BLaER1 treated with 17β-estradiol and CSF1 and Interleukin-3, amounts not matched to agents 10 nM and 100 nM (cell line): ENCODE data around the gene TRIP10.

Source experiments
- H3K27ac ChIP-seq, 11 experiments: shearing (Covaris generic); formaldehyde crosslinking; 2 replicates each; pipeline ENCODE4 v1.8.1; 2022
- H3K27me3 ChIP-seq, 11 experiments: shearing (Covaris generic); formaldehyde crosslinking; 2 replicates each; pipeline ENCODE4 v1.8.1; 2022
- H3K36me3 ChIP-seq, 11 experiments: shearing (Covaris generic); formaldehyde crosslinking; 2 replicates each; pipeline ENCODE4 v1.8.1; 2022
- H3K4me1 ChIP-seq, 10 experiments: shearing (Covaris generic); formaldehyde crosslinking; 2 replicates each; pipeline ENCODE4 v1.8.1; 2022
- H3K4me2 ChIP-seq, 11 experiments: shearing (Covaris generic); formaldehyde crosslinking; 2 replicates each; pipeline ENCODE4 v1.8.1; 2022
- H3K4me3 ChIP-seq, 10 experiments: shearing (Covaris generic); formaldehyde crosslinking; 2 replicates each; pipeline ENCODE4 v1.8.1; 2022
- H3K9ac ChIP-seq, 11 experiments: shearing (Covaris generic); formaldehyde crosslinking; 2 replicates each; pipeline ENCODE4 v1.8.1; 2022
- H3K9me3 ChIP-seq, 11 experiments: shearing (Covaris generic); formaldehyde crosslinking; replicated peaks in 1 of 11; 2 replicates each; pipeline ENCODE4 v1.8.1; 2022
- H4K20me1 ChIP-seq, 11 experiments: shearing (Covaris generic); formaldehyde crosslinking; 2 replicates each; pipeline ENCODE4 v1.8.1; 2022
- Cebpa-rat ChIP-seq, 11 experiments: shearing (Covaris generic); IDR thresholded peaks; 2 replicates each; pipeline ENCODE4 v1.8.1; 2022

The TRIP10 gene

GRCh38 chr19:6709549-6709948 is 29.9 kb upstream of the TRIP10 start:
- Histone ChIP-seq H3K36me3 (peaks cover 0 to 81% (median 0%) of the 10 kb centered on the region in 11 experiments; a peak in 10 of 22 replicates), H3K9me3 (no peaks in the 10 kb centered on the region), H3K4me3 (no peak overlapping the region), H4K20me1 (peaks cover 0 to 88% (median 0%) of the 10 kb centered on the region in 11 experiments; a peak in 8 of 22 replicates), H3K9ac (no peak overlapping the region), H3K4me1 (no peaks in the 10 kb centered on the region), H3K4me2 (no peak overlapping the region), H3K27me3 (peaks cover 21 to 58% (median 47%) of the 10 kb centered on the region in 11 experiments), H3K27ac (no peak overlapping the region)
- no peak for TF ChIP-seq Cebpa-rat (IDR thresholded peaks at IDR 0.05)

GRCh38 chr19:6710273-6711077 is 29.0 kb upstream of the TRIP10 start:
- Histone ChIP-seq H3K27me3 (peaks cover 21 to 58% (median 47%) of the 10 kb centered on the region in 11 experiments), H3K4me1 (no peaks in the 10 kb centered on the region), H3K9ac (no peak overlapping the region), H4K20me1 (peaks cover 0 to 87% (median 0%) of the 10 kb centered on the region in 11 experiments; a peak in 8 of 22 replicates), H3K4me3 (no peak overlapping the region), H3K36me3 (peaks cover 0 to 72% (median 0%) of the 10 kb centered on the region in 11 experiments; a peak in 10 of 22 replicates), H3K9me3 (no peaks in the 10 kb centered on the region), H3K27ac (no peak overlapping the region), H3K4me2 (no peak overlapping the region)
- TF ChIP-seq Cebpa-rat (IDR thresholded peaks at IDR 0.05), result no peak

GRCh38 chr19:6711078-6711361 is 28.5 kb upstream of the TRIP10 start:
- Histone ChIP-seq H4K20me1 (peaks cover 0 to 85% (median 0%) of the 10 kb centered on the region in 11 experiments; a peak in 8 of 22 replicates), H3K27me3 (peaks cover 21 to 58% (median 47%) of the 10 kb centered on the region in 11 experiments), H3K36me3 (peaks cover 0 to 67% (median 0%) of the 10 kb centered on the region in 11 experiments; a peak in 10 of 22 replicates), H3K9me3 (no peaks in the 10 kb centered on the region), H3K4me2 (no peak overlapping the region), H3K9ac (no peak overlapping the region), H3K4me3 (no peak overlapping the region), H3K4me1 (no peaks in the 10 kb centered on the region), H3K27ac (no peak overlapping the region)
- TF ChIP-seq Cebpa-rat (IDR thresholded peaks at IDR 0.05), result no peak

GRCh38 chr19:6711605-6712004 is 27.9 kb upstream of the TRIP10 start:
- TF ChIP-seq Cebpa-rat (IDR thresholded peaks at IDR 0.05), result no peak

GRCh38 chr19:6712231-6712630 is 27.2 kb upstream of the TRIP10 start:
- Histone ChIP-seq H4K20me1 (peaks cover 0 to 85% (median 0%) of the 10 kb centered on the region in 11 experiments; a peak in 8 of 22 replicates), H3K36me3 (peaks cover 0 to 62% (median 0%) of the 10 kb centered on the region in 11 experiments; a peak in 10 of 22 replicates), H3K9me3 (no peaks in the 10 kb centered on the region), H3K4me1 (no peaks in the 10 kb centered on the region; a peak in 1 of 20 replicates), H3K9ac (no peak overlapping the region), H3K27me3 (peaks cover 21 to 58% (median 47%) of the 10 kb centered on the region in 11 experiments), H3K27ac (no peak overlapping the region), H3K4me3 (no peak overlapping the region), H3K4me2 (no peak overlapping the region)
- no peak for TF ChIP-seq Cebpa-rat (IDR thresholded peaks at IDR 0.05)

More at GRCh38 chr19:6711605-6712004, 27.9 kb upstream of the TRIP10 start:
- Histone ChIP-seq H3K4me3 (no peak overlapping the region), H3K4me2 (no peak overlapping the region), H3K27me3 (peaks cover 21 to 58% (median 47%) of the 10 kb centered on the region in 11 experiments), H3K9ac (no peak overlapping the region), H4K20me1 (peaks cover 0 to 83% (median 0%) of the 10 kb centered on the region in 11 experiments; a peak in 8 of 22 replicates), H3K4me1 (no peaks in the 10 kb centered on the region), H3K27ac (no peak overlapping the region), H3K9me3 (no peaks in the 10 kb centered on the region), H3K36me3 (peaks cover 0 to 61% (median 0%) of the 10 kb centered on the region in 11 experiments; a peak in 10 of 22 replicates)

GRCh38 chr19:6712692-6713670 is 26.5 kb upstream of the TRIP10 start:
- H3K27ac ChIP-seq, result no peak overlapping the region
- peaks cover 0 to 63% (median 6%) of the 10 kb centered on the region in 11 experiments; a peak in 12 of 22 replicates for H3K36me3 ChIP-seq
- no peak overlapping the region for H3K4me2 ChIP-seq
- no peaks in the 10 kb centered on the region for H3K9me3 ChIP-seq
- no peak for TF ChIP-seq Cebpa-rat (IDR thresholded peaks at IDR 0.05)
- H3K9ac ChIP-seq, result no peak overlapping the region
- no peak overlapping the region for H3K4me3 ChIP-seq
- H3K27me3 ChIP-seq, result peaks cover 21 to 52% (median 44%) of the 10 kb centered on the region in 11 experiments
- H4K20me1 ChIP-seq, result peaks cover 0 to 80% (median 0%) of the 10 kb centered on the region in 11 experiments; a peak in 7 of 22 replicates
- no peaks in the 10 kb centered on the region; a peak in 1 of 20 replicates for H3K4me1 ChIP-seq

GRCh38 chr19:6713773-6714692 is 25.4 kb upstream of the TRIP10 start:
- no peak for TF ChIP-seq Cebpa-rat (IDR thresholded peaks at IDR 0.05)
- H3K4me2 ChIP-seq, result no peak overlapping the region
- H3K36me3 ChIP-seq, result peaks cover 0 to 64% (median 10%) of the 10 kb centered on the region in 11 experiments; a peak in 12 of 22 replicates
- H3K9ac ChIP-seq, result no peak overlapping the region
- H3K27me3 ChIP-seq, result peaks cover 21 to 42% (median 34%) of the 10 kb centered on the region in 11 experiments
- H3K27ac ChIP-seq, result no peak overlapping the region
- H4K20me1 ChIP-seq, result peaks cover 0 to 75% (median 0%) of the 10 kb centered on the region in 11 experiments; a peak in 7 of 22 replicates
- H3K9me3 ChIP-seq, result no peaks in the 10 kb centered on the region
- no peak overlapping the region for H3K4me3 ChIP-seq
- peaks cover 0 to 5% (median under 1%) of the 10 kb centered on the region in 10 experiments; a peak in 7 of 20 replicates for H3K4me1 ChIP-seq
